ENCODE data around the gene HELQ. TPM values are rescaled to one million over a fixed set of nuclear protein-coding genes. Genes with fewer than 3 reads are reported as not detected.
"Not testable (repeated sequence)": the region's sequence is repeated elsewhere in the genome, so short reads cannot be mapped to it uniquely, and the experiment has no call there.

HELQ gene
- polyA plus RNA-seq, 1 donor from 2014 or later = 18.0 TPM

DNA sequence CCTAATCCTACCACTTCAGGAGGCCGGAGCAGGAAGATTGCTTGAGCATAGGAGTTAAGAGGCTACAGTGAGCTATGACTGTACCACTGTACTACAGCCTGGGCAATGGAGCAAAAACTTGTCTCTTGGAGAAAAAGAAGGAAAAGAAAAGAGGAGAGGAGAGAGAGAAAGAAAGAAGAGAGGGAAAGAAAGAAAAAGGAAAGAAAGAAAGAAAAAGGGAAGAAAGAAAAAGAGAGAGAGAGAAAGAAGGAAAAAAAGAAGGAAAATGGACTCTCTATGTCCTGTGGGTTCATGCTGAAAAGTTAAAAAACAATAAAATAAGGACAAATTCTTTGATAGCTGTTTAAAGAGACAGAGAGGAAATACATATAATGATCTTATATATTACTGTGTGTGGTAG is 42.6 kb upstream of the HELQ start:
- Histone ChIP-seq H3K9me2 (ENCODE audit: insufficient read depth, low read length) (no peaks in the 10 kb centered on the region), H3K9me3 (ENCODE audit: low read length) (no peaks in the 10 kb centered on the region), H3F3A (ENCODE audit: insufficient read depth, low read length, poor library complexity, severe bottlenecking) (no peaks in the 10 kb centered on the region), H2AFZ (ENCODE audit: low read depth, low read length) (no peak overlapping the region), H4K20me1 (ENCODE audit: insufficient read depth) (no peaks in the 10 kb centered on the region), H3K79me2 (replicated peaks; ENCODE audit: insufficient read depth, low read length) (no peaks in the 10 kb centered on the region), H3K27me3 (ENCODE audit: insufficient read depth, low read depth, low read length) (no peaks in the 10 kb centered on the region), H3K9ac (ENCODE audit: low read length) (no peak overlapping the region), H3K36me3 (ENCODE audit: insufficient read depth, low read length) (no peaks in the 10 kb centered on the region), H3K4me2 (ENCODE audit: low read length) (no peak overlapping the region), H3K4me3 (ENCODE audit: low read length) (no peak overlapping the region), H3K27ac (ENCODE audit: low read length) (no peak overlapping the region)
- TF ChIP-seq, protein P1, sequence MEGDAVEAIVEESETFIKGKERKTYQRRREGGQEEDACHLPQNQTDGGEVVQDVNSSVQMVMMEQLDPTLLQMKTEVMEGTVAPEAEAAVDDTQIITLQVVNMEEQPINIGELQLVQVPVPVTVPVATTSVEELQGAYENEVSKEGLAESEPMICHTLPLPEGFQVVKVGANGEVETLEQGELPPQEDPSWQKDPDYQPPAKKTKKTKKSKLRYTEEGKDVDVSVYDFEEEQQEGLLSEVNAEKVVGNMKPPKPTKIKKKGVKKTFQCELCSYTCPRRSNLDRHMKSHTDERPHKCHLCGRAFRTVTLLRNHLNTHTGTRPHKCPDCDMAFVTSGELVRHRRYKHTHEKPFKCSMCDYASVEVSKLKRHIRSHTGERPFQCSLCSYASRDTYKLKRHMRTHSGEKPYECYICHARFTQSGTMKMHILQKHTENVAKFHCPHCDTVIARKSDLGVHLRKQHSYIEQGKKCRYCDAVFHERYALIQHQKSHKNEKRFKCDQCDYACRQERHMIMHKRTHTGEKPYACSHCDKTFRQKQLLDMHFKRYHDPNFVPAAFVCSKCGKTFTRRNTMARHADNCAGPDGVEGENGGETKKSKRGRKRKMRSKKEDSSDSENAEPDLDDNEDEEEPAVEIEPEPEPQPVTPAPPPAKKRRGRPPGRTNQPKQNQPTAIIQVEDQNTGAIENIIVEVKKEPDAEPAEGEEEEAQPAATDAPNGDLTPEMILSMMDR (IDR thresholded peaks at IDR 0.05; ENCODE audit: poor library complexity, severe bottlenecking) = no peak
- TF ChIP-seq EP300 (conservative IDR thresholded peaks at IDR 0.05; ENCODE audit: poor library complexity, severe bottlenecking) (no peak), MXI1 (conservative IDR thresholded peaks at IDR 0.05; ENCODE audit: poor library complexity, severe bottlenecking) (no peak), EZH2 (IDR thresholded peaks at IDR 0.05; ENCODE audit: borderline replicate concordance, insufficient read depth, low read length, poor library complexity, severe bottlenecking) (no peak)

DNA sequence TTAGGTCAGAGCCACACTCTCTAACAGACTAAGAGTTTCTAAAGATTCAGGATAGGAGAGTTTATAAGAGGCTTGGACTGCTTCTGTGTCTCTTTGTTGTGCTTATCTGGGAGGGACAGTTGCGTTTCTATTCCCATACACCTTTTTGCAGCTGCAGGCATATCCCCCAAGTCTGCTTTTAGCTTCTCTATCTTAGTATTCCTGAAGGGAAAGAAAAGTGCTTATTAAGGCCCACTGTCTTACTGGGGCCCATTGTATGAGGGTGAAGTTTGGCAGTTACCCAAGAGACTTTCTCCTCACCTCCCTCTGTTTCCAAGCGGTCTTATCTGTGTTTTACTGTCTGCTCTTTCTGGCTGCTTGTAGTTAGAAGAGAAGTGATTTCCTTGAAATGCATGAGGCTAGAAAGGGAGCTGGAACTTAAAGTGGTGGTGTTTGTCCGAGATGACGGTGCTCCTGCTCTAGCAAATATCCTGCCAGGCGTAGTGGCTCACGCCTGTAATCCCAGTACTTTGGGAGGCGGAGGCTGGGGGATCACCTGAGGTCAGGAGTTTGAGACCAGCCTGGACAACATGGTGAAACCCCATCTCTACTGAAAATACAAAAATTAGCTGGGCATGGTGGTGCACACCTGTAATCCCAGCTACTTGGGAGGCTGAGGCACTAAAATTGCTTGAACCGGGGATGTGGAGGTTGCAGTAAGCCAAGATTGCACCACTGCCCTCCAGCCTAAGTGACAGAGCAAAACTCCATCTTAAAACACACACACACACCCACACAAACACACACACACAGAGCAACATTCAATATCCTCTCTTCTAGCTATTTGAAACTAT is 40.7 kb upstream of the HELQ start:
- not testable (repeated sequence) for H4K20me1 ChIP-seq (ENCODE audit: insufficient read depth); H2AFZ ChIP-seq (ENCODE audit: low read depth, low read length); H3F3A ChIP-seq (ENCODE audit: insufficient read depth, low read length, poor library complexity, severe bottlenecking)

DNA sequence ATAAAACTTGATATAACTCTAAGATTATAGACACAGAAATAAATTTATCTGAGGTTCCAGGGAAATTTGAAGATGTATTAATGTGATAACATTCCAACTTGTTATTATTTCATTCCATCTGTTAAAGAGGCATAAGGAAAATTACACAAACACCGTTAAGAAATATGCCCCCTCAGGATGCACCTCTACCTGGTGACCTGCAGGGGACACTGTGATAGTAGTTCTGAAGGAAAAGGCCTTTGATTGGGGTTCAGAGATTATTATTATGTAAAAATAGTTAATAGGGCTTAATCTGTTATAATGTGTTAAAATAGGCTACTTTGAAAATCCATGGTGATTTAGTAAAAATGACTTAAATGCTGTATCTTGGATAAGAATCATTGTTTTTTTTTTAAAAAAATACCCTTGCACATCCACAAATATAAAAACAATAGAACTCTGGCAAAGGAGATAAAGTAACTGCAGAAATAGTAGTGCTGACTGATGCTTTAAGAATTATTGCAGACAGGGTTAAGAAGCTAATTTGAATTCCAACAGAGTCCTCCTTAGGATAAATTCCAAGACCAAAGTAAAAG is 35.3 kb upstream of the HELQ start:
- no peaks in the 10 kb centered on the region for H3K9me2 ChIP-seq (ENCODE audit: insufficient read depth, low read length)
- TF ChIP-seq POLR2AphosphoS5 (IDR thresholded peaks at IDR 0.05) = no peak
- TF ChIP-seq EP300 (conservative IDR thresholded peaks at IDR 0.05; ENCODE audit: poor library complexity, severe bottlenecking) = no peak
- TF ChIP-seq, protein P1 (IDR thresholded peaks at IDR 0.05; ENCODE audit: poor library complexity, severe bottlenecking) = peak; percentile 49
- TF ChIP-seq TAF1 (IDR thresholded peaks at IDR 0.05; ENCODE audit: low read depth) = no peak
- TF ChIP-seq, protein P2, sequence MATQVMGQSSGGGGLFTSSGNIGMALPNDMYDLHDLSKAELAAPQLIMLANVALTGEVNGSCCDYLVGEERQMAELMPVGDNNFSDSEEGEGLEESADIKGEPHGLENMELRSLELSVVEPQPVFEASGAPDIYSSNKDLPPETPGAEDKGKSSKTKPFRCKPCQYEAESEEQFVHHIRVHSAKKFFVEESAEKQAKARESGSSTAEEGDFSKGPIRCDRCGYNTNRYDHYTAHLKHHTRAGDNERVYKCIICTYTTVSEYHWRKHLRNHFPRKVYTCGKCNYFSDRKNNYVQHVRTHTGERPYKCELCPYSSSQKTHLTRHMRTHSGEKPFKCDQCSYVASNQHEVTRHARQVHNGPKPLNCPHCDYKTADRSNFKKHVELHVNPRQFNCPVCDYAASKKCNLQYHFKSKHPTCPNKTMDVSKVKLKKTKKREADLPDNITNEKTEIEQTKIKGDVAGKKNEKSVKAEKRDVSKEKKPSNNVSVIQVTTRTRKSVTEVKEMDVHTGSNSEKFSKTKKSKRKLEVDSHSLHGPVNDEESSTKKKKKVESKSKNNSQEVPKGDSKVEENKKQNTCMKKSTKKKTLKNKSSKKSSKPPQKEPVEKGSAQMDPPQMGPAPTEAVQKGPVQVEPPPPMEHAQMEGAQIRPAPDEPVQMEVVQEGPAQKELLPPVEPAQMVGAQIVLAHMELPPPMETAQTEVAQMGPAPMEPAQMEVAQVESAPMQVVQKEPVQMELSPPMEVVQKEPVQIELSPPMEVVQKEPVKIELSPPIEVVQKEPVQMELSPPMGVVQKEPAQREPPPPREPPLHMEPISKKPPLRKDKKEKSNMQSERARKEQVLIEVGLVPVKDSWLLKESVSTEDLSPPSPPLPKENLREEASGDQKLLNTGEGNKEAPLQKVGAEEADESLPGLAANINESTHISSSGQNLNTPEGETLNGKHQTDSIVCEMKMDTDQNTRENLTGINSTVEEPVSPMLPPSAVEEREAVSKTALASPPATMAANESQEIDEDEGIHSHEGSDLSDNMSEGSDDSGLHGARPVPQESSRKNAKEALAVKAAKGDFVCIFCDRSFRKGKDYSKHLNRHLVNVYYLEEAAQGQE (IDR thresholded peaks at IDR 0.05; ENCODE audit: borderline replicate concordance) = no peak
- TF ChIP-seq RAD21 (conservative IDR thresholded peaks at IDR 0.05) = peak; percentile 17
- no peak for TF ChIP-seq EZH2 (IDR thresholded peaks at IDR 0.05; ENCODE audit: borderline replicate concordance, insufficient read depth, low read length, poor library complexity, severe bottlenecking)
- TF ChIP-seq SMC3 (conservative IDR thresholded peaks at IDR 0.05; ENCODE audit: poor library complexity) = peak; percentile 37
- TF ChIP-seq MXI1 (conservative IDR thresholded peaks at IDR 0.05; ENCODE audit: poor library complexity, severe bottlenecking) = no peak
- no peak overlapping the region for H3K4me3 ChIP-seq (ENCODE audit: low read length)
- H3F3A ChIP-seq (ENCODE audit: insufficient read depth, low read length, poor library complexity, severe bottlenecking) = no peaks in the 10 kb centered on the region
- no peak overlapping the region for H3K27ac ChIP-seq (ENCODE audit: low read length)
- H2AFZ ChIP-seq (ENCODE audit: low read depth, low read length) = no peak overlapping the region
- H3K9me3 ChIP-seq (ENCODE audit: low read length) = no peaks in the 10 kb centered on the region
- H3K9ac ChIP-seq (ENCODE audit: low read length) = no peak overlapping the region
- no peaks in the 10 kb centered on the region for H3K36me3 ChIP-seq (ENCODE audit: insufficient read depth, low read length)
- H3K79me2 ChIP-seq (replicated peaks; ENCODE audit: insufficient read depth, low read length) = no peaks in the 10 kb centered on the region
- H3K4me2 ChIP-seq (ENCODE audit: low read length) = no peak overlapping the region
- no peaks in the 10 kb centered on the region for H3K27me3 ChIP-seq (ENCODE audit: insufficient read depth, low read depth, low read length)
- H4K20me1 ChIP-seq (ENCODE audit: insufficient read depth) = no peaks in the 10 kb centered on the region

More for the DNA sequence above, 40.7 kb upstream of the HELQ start:
- not testable (repeated sequence) for H3K9me3 ChIP-seq (ENCODE audit: low read length); H3K4me3 ChIP-seq (ENCODE audit: low read length); H3K9me2 ChIP-seq (ENCODE audit: insufficient read depth, low read length); H3K4me2 ChIP-seq (ENCODE audit: low read length); H3K79me2 ChIP-seq (replicated peaks; ENCODE audit: insufficient read depth, low read length); H3K27me3 ChIP-seq (ENCODE audit: insufficient read depth, low read depth, low read length); H3K36me3 ChIP-seq (ENCODE audit: insufficient read depth, low read length); H3K27ac ChIP-seq (ENCODE audit: low read length); H3K9ac ChIP-seq (ENCODE audit: low read length)
